GM20000 (cell line): ENCODE results near the gene IKZF2.

Experiments
- DNase-seq: peaks from one replicate; pipeline ENCODE4 v3.0.0; 2012; ENCODE audit warnings: low spot score
- CTCF ChIP-seq: IDR thresholded peaks from 2 replicates; pipeline ENCODE4 v1.5.1; 2012; ENCODE audit warnings: mild to moderate bottlenecking, control low read depth; ENCODE audit errors: extremely low read depth, missing control alignments

IKZF2 gene

DNA sequence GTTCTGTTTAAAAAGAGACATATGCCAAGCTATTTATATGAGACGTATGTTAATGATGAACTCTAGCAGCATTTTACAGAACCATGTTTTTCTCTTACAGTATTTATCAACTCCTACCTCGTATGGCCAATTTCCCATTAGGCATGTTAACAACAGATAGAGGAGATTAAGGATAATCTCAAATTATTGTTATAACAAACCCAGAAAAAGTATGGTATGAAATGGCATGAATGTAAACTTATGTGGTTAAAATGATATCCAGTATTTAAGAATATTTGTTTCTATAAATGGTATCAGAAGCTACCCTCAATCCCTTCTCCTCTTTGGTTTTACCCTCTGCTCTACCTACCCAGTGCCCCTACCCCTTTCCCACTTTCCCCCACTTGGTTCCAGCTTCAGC lies 132.0 kb downstream of the IKZF2 start:
- DNase-seq: no peak
- no peak for TF ChIP-seq CTCF

DNA sequence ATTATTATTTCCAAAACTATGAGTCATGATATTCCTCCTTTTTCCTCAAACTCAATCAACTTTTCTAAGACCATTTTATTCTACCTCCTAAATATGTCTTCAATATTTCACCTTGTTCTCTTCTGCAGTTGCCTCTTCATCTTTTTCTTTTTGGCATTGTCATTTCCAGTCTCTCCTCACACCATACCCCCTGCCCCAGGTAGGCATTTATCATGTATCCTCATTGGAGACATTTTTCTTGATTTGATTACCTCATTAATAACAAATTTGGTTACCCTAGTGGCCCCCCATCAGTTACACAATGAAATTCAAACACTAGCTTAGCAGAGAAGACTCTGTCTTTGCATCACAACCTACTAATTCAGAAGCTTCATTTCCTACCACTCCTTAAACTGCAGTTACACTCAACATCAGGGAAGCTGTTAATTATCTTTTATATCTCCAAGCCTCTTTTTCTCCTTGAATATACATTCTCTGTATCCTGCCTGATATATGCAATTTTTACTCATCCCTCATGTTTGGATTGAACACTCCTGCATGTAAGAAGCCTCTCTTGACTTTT lies 133.0 kb downstream of the IKZF2 start:
- TF ChIP-seq CTCF: no peak
- no peak for DNase-seq

DNA sequence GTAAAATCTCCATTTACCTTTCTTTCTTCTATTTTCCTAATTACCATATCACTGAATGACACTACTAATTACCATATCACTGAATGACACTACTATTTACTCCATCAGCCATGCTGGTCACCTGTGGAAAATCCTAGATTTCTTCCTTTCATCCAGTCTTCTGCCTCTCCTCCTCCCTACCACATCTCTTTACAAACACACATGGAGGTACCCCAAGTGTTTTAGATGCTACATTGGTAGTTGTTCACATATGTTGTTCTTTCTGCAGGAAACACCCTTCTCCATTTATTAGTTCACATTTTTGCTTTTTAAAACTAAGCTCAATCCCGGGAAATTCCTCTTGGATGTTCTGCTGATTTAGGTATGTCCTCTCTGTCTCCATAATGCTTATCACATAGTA lies 134.0 kb downstream of the IKZF2 start:
- DNase-seq: no peak
- TF ChIP-seq CTCF: no peak

DNA sequence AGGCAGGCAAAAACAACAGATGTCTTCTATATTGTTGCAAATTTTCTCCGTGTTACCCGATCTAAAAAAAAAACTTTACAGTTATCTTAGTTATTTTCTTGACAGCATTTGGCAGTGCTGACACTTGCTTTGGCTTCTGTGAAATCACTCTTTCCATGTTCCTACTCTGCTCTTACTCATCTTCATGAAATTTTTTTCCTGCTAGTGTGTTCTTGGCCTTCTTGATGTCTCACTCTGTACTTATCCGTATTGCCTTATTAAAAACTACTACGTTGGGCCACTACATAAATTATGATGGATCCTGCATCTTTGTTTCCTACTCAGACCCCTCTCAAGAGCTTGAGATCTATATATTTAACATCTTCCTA lies 134.4 kb downstream of the IKZF2 start:
- no peak for DNase-seq
- TF ChIP-seq CTCF: no peak

GRCh38 chr2:213016166-213016983 lies 135.0 kb downstream of the IKZF2 start:
- no peak for TF ChIP-seq CTCF
- no peak for DNase-seq

GRCh38 chr2:213015387-213016165 lies 135.8 kb downstream of the IKZF2 start:
- peak; percentile 34 for DNase-seq
- no peak for TF ChIP-seq CTCF

DNA sequence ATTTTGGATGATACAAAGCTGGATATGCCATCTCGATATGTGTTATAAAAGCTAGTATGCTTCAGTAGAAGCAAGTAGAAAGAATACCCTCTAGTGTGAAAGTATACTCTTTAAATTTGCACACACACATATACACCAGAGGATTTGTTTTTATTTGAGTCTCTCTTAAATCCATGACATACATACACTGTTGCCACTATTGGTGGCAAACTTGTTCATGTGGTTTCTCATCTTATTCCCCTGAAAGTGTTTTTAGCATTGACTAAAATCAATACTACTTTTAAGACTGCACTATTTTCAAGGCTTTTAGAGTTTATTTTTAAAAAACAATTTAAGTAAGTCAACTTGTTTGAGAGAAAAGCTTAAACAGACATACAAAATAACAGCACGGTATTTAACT lies 137.4 kb downstream of the IKZF2 start:
- no peak for DNase-seq
- TF ChIP-seq CTCF: no peak
